ENCODE data around the gene AP4M1.

DNA sequence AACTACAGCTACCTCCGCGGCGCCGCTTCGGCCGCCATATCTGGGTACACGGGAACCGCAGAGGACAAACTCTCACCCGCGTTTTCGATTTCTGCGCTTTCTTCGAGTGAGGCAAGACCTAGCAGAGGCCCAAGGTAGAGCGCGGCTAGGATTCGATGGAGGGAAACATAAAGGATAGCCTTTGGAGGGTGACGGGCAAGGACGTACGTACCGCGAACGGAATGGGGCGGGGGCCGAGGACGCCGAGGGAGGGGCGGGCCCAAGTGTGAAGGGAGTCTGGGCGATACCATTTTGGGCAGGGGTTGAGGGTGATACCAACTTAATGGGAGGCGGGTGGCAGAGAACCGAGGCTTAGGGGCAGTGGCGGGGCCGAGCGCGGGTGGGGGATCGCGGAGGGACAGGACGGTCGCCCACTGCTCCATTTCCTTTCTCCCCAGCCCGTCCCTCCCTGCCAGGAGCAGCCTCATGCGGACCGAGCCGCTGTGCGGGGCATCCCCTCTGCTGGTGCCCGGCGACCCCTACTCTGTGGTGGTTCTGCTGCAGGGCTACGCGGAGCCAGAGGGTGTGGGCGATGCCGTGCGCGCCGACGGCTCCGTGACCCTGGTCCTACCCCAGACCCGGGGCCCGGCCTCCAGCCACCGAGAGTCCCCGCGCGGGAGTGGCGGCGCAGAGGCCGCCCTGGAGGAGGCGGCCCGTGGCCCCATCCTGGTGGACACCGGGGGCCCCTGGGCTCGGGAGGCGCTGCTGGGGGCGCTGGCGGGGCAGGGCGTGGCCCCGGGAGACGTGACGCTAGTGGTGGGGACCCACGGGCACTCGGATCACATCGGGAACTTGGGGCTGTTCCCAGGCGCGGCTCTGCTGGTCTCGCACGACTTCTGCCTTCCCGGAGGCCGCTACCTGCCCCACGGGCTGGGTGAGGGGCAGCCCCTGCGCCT, 25.8 kb downstream of the AP4M1 start, which contains the start of gene MBLAC1:
- TF ChIP-seq, protein P1, sequence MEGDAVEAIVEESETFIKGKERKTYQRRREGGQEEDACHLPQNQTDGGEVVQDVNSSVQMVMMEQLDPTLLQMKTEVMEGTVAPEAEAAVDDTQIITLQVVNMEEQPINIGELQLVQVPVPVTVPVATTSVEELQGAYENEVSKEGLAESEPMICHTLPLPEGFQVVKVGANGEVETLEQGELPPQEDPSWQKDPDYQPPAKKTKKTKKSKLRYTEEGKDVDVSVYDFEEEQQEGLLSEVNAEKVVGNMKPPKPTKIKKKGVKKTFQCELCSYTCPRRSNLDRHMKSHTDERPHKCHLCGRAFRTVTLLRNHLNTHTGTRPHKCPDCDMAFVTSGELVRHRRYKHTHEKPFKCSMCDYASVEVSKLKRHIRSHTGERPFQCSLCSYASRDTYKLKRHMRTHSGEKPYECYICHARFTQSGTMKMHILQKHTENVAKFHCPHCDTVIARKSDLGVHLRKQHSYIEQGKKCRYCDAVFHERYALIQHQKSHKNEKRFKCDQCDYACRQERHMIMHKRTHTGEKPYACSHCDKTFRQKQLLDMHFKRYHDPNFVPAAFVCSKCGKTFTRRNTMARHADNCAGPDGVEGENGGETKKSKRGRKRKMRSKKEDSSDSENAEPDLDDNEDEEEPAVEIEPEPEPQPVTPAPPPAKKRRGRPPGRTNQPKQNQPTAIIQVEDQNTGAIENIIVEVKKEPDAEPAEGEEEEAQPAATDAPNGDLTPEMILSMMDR (IDR thresholded peaks at IDR 0.05; ENCODE audit: insufficient read depth, low read length, poor library complexity, severe bottlenecking), result no peak
- TF ChIP-seq EZH2phosphoT487 (conservative IDR thresholded peaks at IDR 0.05; ENCODE audit: low read length), result no peak

Measured in SU-DHL-6 (cell line).